ENCODE data around the gene MGAT4C.

MGAT4C gene

DNA sequence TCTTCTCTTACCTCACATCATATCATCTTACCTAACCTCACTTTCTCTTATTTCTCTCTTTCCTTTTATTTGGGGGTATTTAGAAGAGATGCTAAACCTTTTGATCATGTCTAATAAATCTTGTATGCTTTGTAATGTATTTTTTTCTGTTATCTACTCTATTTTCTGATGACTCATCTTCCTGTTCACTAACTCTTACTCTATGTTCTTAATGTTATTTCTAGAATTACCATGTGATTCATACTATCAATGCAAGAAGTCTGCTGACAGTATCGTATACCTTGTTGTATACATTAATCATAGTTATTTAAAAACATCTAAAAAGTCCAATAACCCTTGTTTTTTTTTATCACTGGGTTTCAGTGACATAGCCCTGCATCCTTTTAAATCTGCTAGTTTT, 62.3 kb downstream of the MGAT4C start:
- H3K27me3 ChIP-seq (ENCODE audit: control insufficient read depth in 1 of 2, insufficient read depth in 2 of 2, low read length in 2 of 2): no peaks in the 10 kb centered on the region
- H3K9ac ChIP-seq (ENCODE audit: low read depth in 1 of 2, low read length in 2 of 2): no peak overlapping the region
- no peak overlapping the region for H3K27ac ChIP-seq (ENCODE audit: low read depth, low read length)
- H3K4me1 ChIP-seq (ENCODE audit: control insufficient read depth in 1 of 2, insufficient read depth in 2 of 2, low read length in 2 of 2): no peaks in the 10 kb centered on the region
- H3K9me3 ChIP-seq (ENCODE audit: control insufficient read depth in 1 of 2, low read length in 2 of 2): no peaks in the 10 kb centered on the region
- H3K36me3 ChIP-seq (ENCODE audit: control insufficient read depth in 1 of 2, insufficient read depth in 2 of 2, low read length in 2 of 2): no peaks in the 10 kb centered on the region
- H3K4me3 ChIP-seq (ENCODE audit: low read depth in 1 of 2, low read length in 2 of 2): no peak overlapping the region

DNA sequence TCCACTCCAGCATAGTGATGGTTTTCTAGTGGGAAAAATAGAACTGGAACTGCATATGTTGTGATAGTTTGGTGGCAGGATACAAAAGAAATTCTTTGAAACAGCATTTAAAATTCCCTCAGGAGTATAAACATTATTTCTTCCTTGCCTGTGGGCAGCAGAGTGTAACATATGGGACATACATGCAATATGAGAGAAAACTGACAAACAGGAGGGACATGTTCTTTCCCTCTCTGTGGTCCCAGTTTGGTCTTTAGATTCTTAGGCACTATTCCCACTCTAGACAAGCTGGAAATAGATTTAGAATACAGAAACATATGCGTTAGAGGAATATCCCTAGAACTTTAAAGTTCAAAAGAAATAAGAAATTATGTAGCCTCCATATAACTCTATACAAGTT, 68.0 kb downstream of the MGAT4C start:
- no peaks in the 10 kb centered on the region for H3K36me3 ChIP-seq (ENCODE audit: control insufficient read depth in 1 of 2, insufficient read depth in 2 of 2, low read length in 2 of 2)
- H3K9ac ChIP-seq (ENCODE audit: low read depth in 1 of 2, low read length in 2 of 2): no peak overlapping the region
- no peaks in the 10 kb centered on the region for H3K27me3 ChIP-seq (ENCODE audit: control insufficient read depth in 1 of 2, insufficient read depth in 2 of 2, low read length in 2 of 2)
- H3K4me3 ChIP-seq (ENCODE audit: low read depth in 1 of 2, low read length in 2 of 2): no peak overlapping the region
- no peak overlapping the region for H3K27ac ChIP-seq (ENCODE audit: low read depth, low read length)
- no peaks in the 10 kb centered on the region for H3K4me1 ChIP-seq (ENCODE audit: control insufficient read depth in 1 of 2, insufficient read depth in 2 of 2, low read length in 2 of 2)
- H3K9me3 ChIP-seq (ENCODE audit: control insufficient read depth in 1 of 2, low read length in 2 of 2): no peaks in the 10 kb centered on the region

DNA sequence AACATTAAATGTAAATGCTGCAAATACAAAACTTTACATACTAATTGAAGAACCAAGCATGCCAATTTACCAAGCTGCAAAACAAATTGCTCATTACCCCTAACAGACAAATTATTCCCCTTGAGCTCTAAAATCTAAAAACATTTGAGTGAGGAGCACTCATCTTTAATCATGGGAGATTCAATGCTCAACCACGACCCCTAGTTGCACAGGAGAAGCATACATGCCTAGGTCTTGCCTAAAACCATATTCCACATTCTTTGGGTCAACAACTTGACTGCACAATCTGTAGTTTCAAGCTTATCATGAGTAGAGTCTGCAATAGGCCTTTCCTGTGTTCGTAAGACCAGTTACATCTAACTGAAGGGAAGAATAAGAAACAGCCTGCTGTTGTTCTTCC, 69.7 kb downstream of the MGAT4C start:
- Histone ChIP-seq H3K4me3 (ENCODE audit: low read depth in 1 of 2, low read length in 2 of 2) (no peak overlapping the region), H3K27me3 (ENCODE audit: control insufficient read depth in 1 of 2, insufficient read depth in 2 of 2, low read length in 2 of 2) (no peaks in the 10 kb centered on the region), H3K36me3 (ENCODE audit: control insufficient read depth in 1 of 2, insufficient read depth in 2 of 2, low read length in 2 of 2) (no peaks in the 10 kb centered on the region), H3K27ac (ENCODE audit: low read depth, low read length) (no peak overlapping the region), H3K9ac (ENCODE audit: low read depth in 1 of 2, low read length in 2 of 2) (no peak overlapping the region), H3K4me1 (ENCODE audit: control insufficient read depth in 1 of 2, insufficient read depth in 2 of 2, low read length in 2 of 2) (no peaks in the 10 kb centered on the region), H3K9me3 (ENCODE audit: control insufficient read depth in 1 of 2, low read length in 2 of 2) (no peaks in the 10 kb centered on the region)

DNA sequence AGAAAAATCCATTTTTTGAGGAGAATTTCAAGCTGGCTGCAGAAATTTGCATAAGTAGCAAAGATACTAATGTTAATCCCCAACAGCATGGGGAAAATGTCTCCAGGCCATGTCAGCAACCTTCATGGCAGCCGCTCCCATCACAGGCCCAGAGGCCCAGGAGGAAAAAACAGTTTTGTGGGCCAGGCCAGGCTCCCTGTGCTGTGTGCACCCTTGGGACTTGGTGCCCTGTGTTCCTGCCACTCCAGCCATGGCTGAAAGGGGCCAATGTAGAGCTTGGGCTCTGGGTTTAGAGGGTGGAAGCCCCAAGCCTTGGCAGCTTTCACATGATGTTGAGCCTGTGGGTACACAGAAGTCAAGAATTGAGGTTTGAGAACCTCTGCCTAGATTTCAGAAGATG, 76.3 kb downstream of the MGAT4C start:
- H3K27me3 ChIP-seq (ENCODE audit: control insufficient read depth in 1 of 2, insufficient read depth in 2 of 2, low read length in 2 of 2): no peaks in the 10 kb centered on the region
- H3K27ac ChIP-seq (ENCODE audit: low read depth, low read length): no peak overlapping the region
- no peaks in the 10 kb centered on the region for H3K36me3 ChIP-seq (ENCODE audit: control insufficient read depth in 1 of 2, insufficient read depth in 2 of 2, low read length in 2 of 2)
- no peaks in the 10 kb centered on the region for H3K9me3 ChIP-seq (ENCODE audit: control insufficient read depth in 1 of 2, low read length in 2 of 2)
- no peak overlapping the region for H3K9ac ChIP-seq (ENCODE audit: low read depth in 1 of 2, low read length in 2 of 2)
- no peak overlapping the region for H3K4me3 ChIP-seq (ENCODE audit: low read depth in 1 of 2, low read length in 2 of 2)
- H3K4me1 ChIP-seq (ENCODE audit: control insufficient read depth in 1 of 2, insufficient read depth in 2 of 2, low read length in 2 of 2): no peaks in the 10 kb centered on the region

DNA sequence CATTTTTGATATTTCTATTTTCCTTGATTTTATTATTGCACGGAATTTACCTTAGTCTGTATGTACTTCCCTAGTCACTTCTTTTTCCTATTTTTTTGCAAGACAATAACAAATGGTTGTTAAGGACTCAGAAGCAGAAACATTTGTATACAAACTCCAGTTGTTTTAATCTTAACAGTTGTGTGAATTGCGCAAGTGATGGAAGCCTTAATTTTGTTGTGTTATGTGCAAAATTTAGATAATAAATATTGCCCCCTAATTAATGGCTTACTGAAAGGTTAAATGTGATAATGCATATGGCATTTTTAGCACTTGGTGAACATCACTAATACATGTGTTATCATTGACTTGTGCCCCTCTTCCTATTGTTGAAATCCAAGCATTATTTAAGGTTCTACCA, 82.0 kb downstream of the MGAT4C start:
- no peak overlapping the region for H3K4me3 ChIP-seq (ENCODE audit: low read depth in 1 of 2, low read length in 2 of 2)
- H3K9me3 ChIP-seq (ENCODE audit: control insufficient read depth in 1 of 2, low read length in 2 of 2): no peaks in the 10 kb centered on the region
- no peaks in the 10 kb centered on the region for H3K4me1 ChIP-seq (ENCODE audit: control insufficient read depth in 1 of 2, insufficient read depth in 2 of 2, low read length in 2 of 2)
- no peaks in the 10 kb centered on the region for H3K36me3 ChIP-seq (ENCODE audit: control insufficient read depth in 1 of 2, insufficient read depth in 2 of 2, low read length in 2 of 2)
- H3K27ac ChIP-seq (ENCODE audit: low read depth, low read length): no peak overlapping the region
- H3K27me3 ChIP-seq (ENCODE audit: control insufficient read depth in 1 of 2, insufficient read depth in 2 of 2, low read length in 2 of 2): no peaks in the 10 kb centered on the region
- H3K9ac ChIP-seq (ENCODE audit: low read depth in 1 of 2, low read length in 2 of 2): no peak overlapping the region

DNA sequence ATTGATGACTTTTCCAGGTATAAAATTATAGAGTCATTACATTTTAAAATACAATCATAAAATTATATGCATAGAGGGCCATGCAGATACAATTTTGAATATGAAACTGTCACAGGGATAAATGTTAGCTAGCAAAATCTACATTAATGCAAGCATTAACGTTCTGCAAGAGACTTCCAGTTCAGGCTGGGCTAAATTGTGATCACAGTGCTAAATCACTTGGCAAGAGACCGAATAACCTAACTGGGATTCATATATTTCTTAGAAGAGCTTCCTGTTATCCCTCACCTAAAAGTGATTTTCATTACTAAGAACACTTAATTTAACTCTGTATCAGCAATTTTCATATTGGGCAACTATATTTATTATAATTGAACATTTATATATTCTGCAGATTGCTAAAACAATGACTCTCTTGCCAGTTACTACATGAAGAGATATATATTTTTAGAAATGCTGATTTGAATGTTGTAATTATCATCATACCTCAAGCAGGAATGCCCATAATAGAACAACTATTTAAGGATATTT, 83.2 kb downstream of the MGAT4C start:
- Histone ChIP-seq H3K9me3 (ENCODE audit: control insufficient read depth in 1 of 2, low read length in 2 of 2) (no peaks in the 10 kb centered on the region), H3K9ac (ENCODE audit: low read depth in 1 of 2, low read length in 2 of 2) (no peak overlapping the region), H3K4me3 (ENCODE audit: low read depth in 1 of 2, low read length in 2 of 2) (no peak overlapping the region), H3K27me3 (ENCODE audit: control insufficient read depth in 1 of 2, insufficient read depth in 2 of 2, low read length in 2 of 2) (no peaks in the 10 kb centered on the region), H3K27ac (ENCODE audit: low read depth, low read length) (no peak overlapping the region), H3K36me3 (ENCODE audit: control insufficient read depth in 1 of 2, insufficient read depth in 2 of 2, low read length in 2 of 2) (no peaks in the 10 kb centered on the region), H3K4me1 (ENCODE audit: control insufficient read depth in 1 of 2, insufficient read depth in 2 of 2, low read length in 2 of 2) (no peaks in the 10 kb centered on the region)

DNA sequence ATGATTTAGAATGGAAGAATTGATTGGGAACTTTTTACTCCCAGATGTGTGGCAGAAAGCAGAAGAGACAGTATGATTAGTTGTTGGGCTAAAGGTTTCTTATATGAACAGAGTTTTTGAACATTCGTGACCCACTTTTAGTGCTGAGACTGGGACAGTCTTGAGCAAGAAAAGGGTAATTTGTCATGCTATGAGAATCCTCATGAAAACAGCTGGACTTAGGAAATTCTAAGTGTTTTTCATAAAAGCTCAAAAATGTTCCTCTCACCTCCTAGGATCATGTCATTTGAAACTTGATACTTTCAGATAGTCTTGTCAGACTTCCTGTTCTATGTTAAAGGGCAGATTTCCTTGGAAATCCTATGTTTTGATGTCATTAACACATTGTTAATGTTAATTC, 86.1 kb downstream of the MGAT4C start:
- Histone ChIP-seq H3K27ac (ENCODE audit: low read depth, low read length) (no peak overlapping the region), H3K36me3 (ENCODE audit: control insufficient read depth in 1 of 2, insufficient read depth in 2 of 2, low read length in 2 of 2) (no peaks in the 10 kb centered on the region), H3K27me3 (ENCODE audit: control insufficient read depth in 1 of 2, insufficient read depth in 2 of 2, low read length in 2 of 2) (no peaks in the 10 kb centered on the region), H3K9ac (ENCODE audit: low read depth in 1 of 2, low read length in 2 of 2) (no peak overlapping the region), H3K4me1 (ENCODE audit: control insufficient read depth in 1 of 2, insufficient read depth in 2 of 2, low read length in 2 of 2) (no peaks in the 10 kb centered on the region), H3K9me3 (ENCODE audit: control insufficient read depth in 1 of 2, low read length in 2 of 2) (no peaks in the 10 kb centered on the region), H3K4me3 (ENCODE audit: low read depth in 1 of 2, low read length in 2 of 2) (no peak overlapping the region)

DNA sequence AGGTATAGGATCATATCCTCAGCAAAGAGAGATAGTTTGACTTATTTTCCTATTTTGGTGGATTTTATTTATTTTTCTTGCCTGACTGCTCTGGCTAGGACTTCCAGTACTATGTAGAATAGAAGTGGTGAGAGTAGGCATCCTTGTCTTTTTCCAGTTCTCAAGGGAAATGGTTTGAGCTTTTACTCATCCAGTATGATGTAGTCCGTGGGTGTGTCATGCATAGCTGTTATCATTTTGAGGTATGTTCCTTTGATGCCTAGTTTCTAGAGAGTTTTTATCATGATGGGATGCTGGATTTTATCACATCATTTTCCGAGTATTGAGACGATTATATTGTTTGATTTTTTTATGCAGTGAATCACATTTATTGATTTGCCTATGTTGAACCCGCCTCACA, 97.2 kb downstream of the MGAT4C start:
- Histone ChIP-seq H3K4me1 (ENCODE audit: control insufficient read depth in 1 of 2, insufficient read depth in 2 of 2, low read length in 2 of 2) (no peaks in the 10 kb centered on the region), H3K9ac (ENCODE audit: low read depth in 1 of 2, low read length in 2 of 2) (no peak overlapping the region), H3K27ac (ENCODE audit: low read depth, low read length) (no peak overlapping the region), H3K36me3 (ENCODE audit: control insufficient read depth in 1 of 2, insufficient read depth in 2 of 2, low read length in 2 of 2) (no peaks in the 10 kb centered on the region), H3K27me3 (ENCODE audit: control insufficient read depth in 1 of 2, insufficient read depth in 2 of 2, low read length in 2 of 2) (no peaks in the 10 kb centered on the region), H3K4me3 (ENCODE audit: low read depth in 1 of 2, low read length in 2 of 2) (no peak overlapping the region), H3K9me3 (ENCODE audit: control insufficient read depth in 1 of 2, low read length in 2 of 2) (no peaks in the 10 kb centered on the region)

DNA sequence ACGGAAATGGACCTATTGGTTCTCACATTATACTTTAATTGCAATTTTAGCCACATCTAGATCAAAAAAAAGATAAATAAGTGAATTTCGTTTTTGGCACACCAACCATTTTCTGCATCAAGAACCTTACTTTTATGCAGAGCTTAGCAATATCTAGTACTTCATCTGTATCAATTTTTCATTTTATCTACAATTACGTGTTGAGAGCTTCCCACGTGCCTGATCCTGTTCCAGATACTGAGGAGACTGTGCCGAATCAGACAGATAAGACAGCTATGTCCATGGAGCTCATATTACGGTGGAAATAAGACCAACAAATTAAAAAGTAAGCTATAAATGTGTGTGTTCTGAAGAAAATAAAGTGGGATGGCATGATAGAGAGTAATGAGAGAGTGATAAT, 101.6 kb downstream of the MGAT4C start:
- no peaks in the 10 kb centered on the region for H3K4me1 ChIP-seq (ENCODE audit: control insufficient read depth in 1 of 2, insufficient read depth in 2 of 2, low read length in 2 of 2)
- H3K9me3 ChIP-seq (ENCODE audit: control insufficient read depth in 1 of 2, low read length in 2 of 2): no peaks in the 10 kb centered on the region
- no peaks in the 10 kb centered on the region for H3K36me3 ChIP-seq (ENCODE audit: control insufficient read depth in 1 of 2, insufficient read depth in 2 of 2, low read length in 2 of 2)
- H3K27ac ChIP-seq (ENCODE audit: low read depth, low read length): no peak overlapping the region
- H3K27me3 ChIP-seq (ENCODE audit: control insufficient read depth in 1 of 2, insufficient read depth in 2 of 2, low read length in 2 of 2): no peaks in the 10 kb centered on the region
- H3K4me3 ChIP-seq (ENCODE audit: low read depth in 1 of 2, low read length in 2 of 2): no peak overlapping the region
- H3K9ac ChIP-seq (ENCODE audit: low read depth in 1 of 2, low read length in 2 of 2): no peak overlapping the region

DNA sequence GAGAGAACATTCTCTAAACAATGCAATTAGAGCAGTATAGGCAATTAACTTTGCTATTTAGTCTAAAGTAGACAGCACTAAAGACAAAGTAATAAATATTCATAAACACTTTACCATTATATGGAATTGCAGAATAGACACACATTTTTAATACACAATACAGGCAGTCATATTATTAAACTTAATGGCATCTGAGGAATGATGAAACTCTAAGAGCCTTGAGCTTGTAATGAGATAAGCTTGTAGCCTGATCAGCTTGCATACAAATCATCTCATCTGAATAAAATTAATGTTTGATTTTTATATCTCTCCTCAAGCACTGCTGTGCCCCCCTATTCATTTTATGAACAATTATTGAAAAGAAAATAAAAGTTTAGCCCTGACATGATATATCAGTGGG, 107.6 kb downstream of the MGAT4C start:
- no peak overlapping the region for H3K27ac ChIP-seq (ENCODE audit: low read depth, low read length)
- no peaks in the 10 kb centered on the region for H3K9me3 ChIP-seq (ENCODE audit: control insufficient read depth in 1 of 2, low read length in 2 of 2)
- H3K4me1 ChIP-seq (ENCODE audit: control insufficient read depth in 1 of 2, insufficient read depth in 2 of 2, low read length in 2 of 2): no peaks in the 10 kb centered on the region

DNA sequence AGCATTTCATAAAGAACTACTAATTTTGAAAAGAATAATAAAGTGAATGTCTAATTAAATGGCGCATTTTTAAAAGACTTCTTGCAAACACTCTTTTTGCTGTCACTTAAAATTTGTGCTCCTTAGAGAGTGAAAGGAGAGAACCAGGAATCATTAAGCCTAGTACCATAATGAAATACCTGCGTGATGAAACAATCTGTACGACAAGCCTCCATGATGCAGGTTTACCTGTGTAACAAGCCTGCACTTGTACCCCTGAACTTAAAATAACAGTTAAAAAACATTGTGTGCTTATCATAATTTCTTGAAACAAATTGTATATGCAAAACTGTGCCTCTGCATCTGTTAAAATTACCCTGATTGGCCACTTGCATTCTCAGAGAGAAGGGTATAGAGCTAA, 108.1 kb downstream of the MGAT4C start:
- Histone ChIP-seq H3K4me3 (ENCODE audit: low read depth in 1 of 2, low read length in 2 of 2) (no peak overlapping the region), H3K4me1 (ENCODE audit: control insufficient read depth in 1 of 2, insufficient read depth in 2 of 2, low read length in 2 of 2) (no peaks in the 10 kb centered on the region), H3K27ac (ENCODE audit: low read depth, low read length) (no peak overlapping the region), H3K27me3 (ENCODE audit: control insufficient read depth in 1 of 2, insufficient read depth in 2 of 2, low read length in 2 of 2) (no peaks in the 10 kb centered on the region), H3K9ac (ENCODE audit: low read depth in 1 of 2, low read length in 2 of 2) (no peak overlapping the region), H3K36me3 (ENCODE audit: control insufficient read depth in 1 of 2, insufficient read depth in 2 of 2, low read length in 2 of 2) (no peaks in the 10 kb centered on the region), H3K9me3 (ENCODE audit: control insufficient read depth in 1 of 2, low read length in 2 of 2) (no peaks in the 10 kb centered on the region)

More for the DNA sequence above, 107.6 kb downstream of the MGAT4C start:
- Histone ChIP-seq H3K4me3 (ENCODE audit: low read depth in 1 of 2, low read length in 2 of 2) (no peak overlapping the region), H3K9ac (ENCODE audit: low read depth in 1 of 2, low read length in 2 of 2) (no peak overlapping the region), H3K27me3 (ENCODE audit: control insufficient read depth in 1 of 2, insufficient read depth in 2 of 2, low read length in 2 of 2) (no peaks in the 10 kb centered on the region), H3K36me3 (ENCODE audit: control insufficient read depth in 1 of 2, insufficient read depth in 2 of 2, low read length in 2 of 2) (no peaks in the 10 kb centered on the region)

Data from duodenal mucosa (tissue), 2 donors.